Pancreas (tissue), 10 donors: ENCODE data around the gene TRA2A. TPM values are rescaled to one million over a fixed set of nuclear protein-coding genes. Genes with fewer than 3 reads are reported as not detected.
A peak's percentile ranks its signal among the peaks of the same experiment; 100 is the strongest.
"Not testable (repeated sequence)": the region's sequence is repeated elsewhere in the genome, so short reads cannot be mapped to it uniquely, and the experiment has no call there.

Experiments used
- ATAC-seq, 4 donors: fragments of 200-7000 bp; cut with Tn5 transposase; one replicate each; pipeline versions ENCODE4 v1.8.0 to v1.9.1; 2020; ENCODE audit warnings: mild to moderate bottlenecking in 4 of 4, moderate library complexity in 4 of 4
- DNase-seq, 6 donors: peaks; one replicate each; pipeline ENCODE4 v3.0.0-alpha.2; 2020
- FAIRE-seq: peaks from 2 replicates; lab custom pipeline; 2012; peaks lifted over from hg19 to GRCh38; lab: Jason Lieb, UNC
- H3K27ac ChIP-seq, 4 donors: fragments of 200-600 bp; sonication (generic); 1 replicate in 3 of 4; 2 replicates in 1 of 4; pipeline versions ENCODE4 v1.5.0 to v1.8.0; 2020
- H3K27me3 ChIP-seq, 4 donors: fragments of 200-600 bp; one replicate each; pipeline ENCODE4 v1.8.0; 2021
- H3K36me3 ChIP-seq, 3 donors: fragments of 200-600 bp; sonication (generic) in 1 of 3; one replicate each; pipeline versions ENCODE4 v1.5.0 to v1.8.0; 2020 to 2021
- H3K4me1 ChIP-seq, 3 donors: fragments of 200-600 bp; one replicate each; pipeline ENCODE4 v1.8.0; 2021
- H3K4me3 ChIP-seq, 4 donors: fragments of 200-600 bp; sonication (generic) in 2 of 4; one replicate each; pipeline versions ENCODE4 v1.5.0 to v1.8.0; 2020 to 2021
- H3K9me3 ChIP-seq, 4 donors: fragments of 200-600 bp; one replicate each; pipeline ENCODE4 v1.8.0; 2021
- CTCF ChIP-seq, 4 donors: fragments of 200-600 bp; sonication (generic) in 3 of 4; IDR thresholded peaks; one replicate each; pipeline versions ENCODE4 v1.5.0 to v1.8.0; 2021; ENCODE audit warnings: antibody characterized with exemption in 4 of 4
- WGBS, 2 donors: extraction: QIAGEN DNeasy Blood & Tissue Kit; methylation state at CpG; one replicate each; pipeline ENCODE4 v1.1.7; 2013; 5-methylcytosine and 5-hydroxymethylcytosine counted together
- intact Hi-C, 3 donors: fragments of 100-400 bp; cut with DNase I; formaldehyde crosslinking; loops; one replicate each; pipeline versions ENCODE4 v1.11.1 to v1.14.2; 2022
- polyA plus RNA-seq, 2 donors: library from polyadenylated mRNA; stranded (reverse); fragments of 200-250 nt; gene quantifications; one replicate each; pipeline ENCODE4 v1.2.3, GENCODE V29; 2013
- total RNA-seq, 6 donors: library from RNA; stranded (reverse); fragmentation: NEBNext Ultra II Directional in 4 of 6; extraction: Animal tissue kit (Norgen Biotek cat#: 25700) in 4 of 6; gene quantifications; one replicate each; pipeline versions ENCODE4 v1.2.1 to v1.2.4, GENCODE V29; 2021 to 2023
- donor health status: healthy with polysubstance abuse.
- donor health status: DM: no; HTN: no; CAD: no; lungs with moderate emphysema.
- donor health status: DM: no; HTN: no; CAD: no.
- donor health status: control.
- donor health status: control.
- donor health status: Bipolar disorder and iron deficiency.
- donor health status: DM: yes; HTN: yes; CAD: no.
- donor health status: DM: no; HTN: no; CAD: no.
- donor health status: DM: no; HTN: no; CAD: no.
- donor health status: DM: yes; HTN: yes; CAD: no.

The TRA2A gene
- total and polyA plus RNA-seq, 8 donors: 19.1 to 63.6 (median 28.4) TPM

GRCh38 chr7:23523486-23524075, 8.2 kb downstream of the TRA2A start:
- ATAC-seq: peak in 3 of 4 donors; percentile 21 to 55 (median 38)
- DNase-seq: no peak
- Histone ChIP-seq H3K27me3 (no peaks in the 10 kb centered on the region), H3K4me1 (peaks cover 35 to 47% (median 47%) of the 10 kb centered on the region in 3 donors), H3K9me3 (no peaks in the 10 kb centered on the region), H3K4me3 (no peak overlapping the region), H3K36me3 (peaks cover 0 to 31% (median 5%) of the 10 kb centered on the region in 3 donors), H3K27ac (peak overlapping the region in 1 of 4 donors; percentile 12)
- 24 to 37% methylated on average over 2 of the region's 2 CpGs for WGBS, 2 donors
- TF ChIP-seq CTCF (IDR thresholded peaks at IDR 0.05): no peak
- intact Hi-C loops: no loop called here
- FAIRE-seq: no peak

GRCh38 chr7:23520582-23520981, 11.2 kb downstream of the TRA2A start:
- ATAC-seq: no peak
- H3K4me3 ChIP-seq: no peak overlapping the region
- intact Hi-C loops: no loop called here
- H3K27me3 ChIP-seq: no peaks in the 10 kb centered on the region
- no peak for DNase-seq
- no peaks in the 10 kb centered on the region for H3K9me3 ChIP-seq
- no peak for TF ChIP-seq CTCF (IDR thresholded peaks at IDR 0.05)
- FAIRE-seq: no peak
- peaks cover 8 to 58% (median 19%) of the 10 kb centered on the region in 3 donors for H3K36me3 ChIP-seq
- H3K4me1 ChIP-seq: peaks cover 21 to 22% (median 21%) of the 10 kb centered on the region in 3 donors
- WGBS, 2 donors: 96 to 98% methylated on average over 7 of the region's 7 CpGs
- no peak overlapping the region for H3K27ac ChIP-seq

GRCh38 chr7:23514755-23515154, 17.0 kb downstream of the TRA2A start:
- Histone ChIP-seq H3K27ac (peak overlapping the region in 1 of 4 donors; percentile 3), H3K27me3 (no peaks in the 10 kb centered on the region), H3K4me1 (no peaks in the 10 kb centered on the region), H3K36me3 (peaks cover 13 to 90% (median 41%) of the 10 kb centered on the region in 3 donors), H3K4me3 (no peak overlapping the region), H3K9me3 (no peaks in the 10 kb centered on the region)
- DNase-seq (no peak), FAIRE-seq (no peak), ATAC-seq (no peak)
- TF ChIP-seq CTCF (IDR thresholded peaks at IDR 0.05): no peak
- intact Hi-C loops: no loop called here
- WGBS, 2 donors: 96 to 97% methylated on average over 2 of the region's 2 CpGs

- WGBS, 2 donors: 83 to 88% methylated on average over 6 of the region's 6 CpGs
- peaks cover 13 to 90% (median 47%) of the 10 kb centered on the region in 3 donors for H3K36me3 ChIP-seq
- ATAC-seq, intact Hi-C loops, DNase-seq, H3K27ac ChIP-seq, H3K4me3 ChIP-seq, FAIRE-seq, H3K27me3 ChIP-seq, H3K9me3 ChIP-seq, H3K4me1 ChIP-seq: not testable (repeated sequence)
Measured at GRCh38 chr7:23513746-23514145, 18.0 kb downstream of the TRA2A start.

GRCh38 chr7:23494009-23494408, 37.8 kb downstream of the TRA2A start:
- 89 to 90% methylated on average over 9 of the region's 9 CpGs for WGBS, 2 donors
- H3K4me3 ChIP-seq: no peak overlapping the region
- H3K27me3 ChIP-seq: no peaks in the 10 kb centered on the region
- H3K36me3 ChIP-seq: no peaks in the 10 kb centered on the region
- FAIRE-seq (no peak), DNase-seq (no peak), ATAC-seq (no peak)
- H3K4me1 ChIP-seq: no peaks in the 10 kb centered on the region
- no peaks in the 10 kb centered on the region for H3K9me3 ChIP-seq
- TF ChIP-seq CTCF (IDR thresholded peaks at IDR 0.05): no peak
- no peak overlapping the region for H3K27ac ChIP-seq
- intact Hi-C loops: no loop called here
